Heart right ventricle (tissue), 16 donors: Measurements from ENCODE around the gene SPC24. TPM values are rescaled to one million over a fixed set of nuclear protein-coding genes. Genes with fewer than 3 reads are reported as not detected.
A peak's percentile ranks its signal among the peaks of the same experiment; 100 is the strongest.
"Not testable (repeated sequence)": the region's sequence is repeated elsewhere in the genome, so short reads cannot be mapped to it uniquely, and the experiment has no call there.

Experiments
- ATAC-seq, 8 donors: fragments of 200-7000 bp; cut with Tn5 transposase; one replicate each; pipeline ENCODE4 v1.9.1; 2020; ENCODE audit warnings: mild to moderate bottlenecking in 8 of 8, moderate library complexity in 8 of 8, moderate number of reproducible peaks in 1 of 8
- DNase-seq, 2 donors: peaks; one replicate each; pipeline ENCODE4 v3.0.0-alpha.2; 2020
- H3K27ac ChIP-seq, 10 donors: fragments of 200-600 bp; sonication (generic) in 2 of 10; one replicate each; pipeline versions ENCODE4 v1.5.0 to v1.8.0; 2020 to 2022; ENCODE audit warnings: mild to moderate bottlenecking in 3 of 10
- H3K27me3 ChIP-seq, 7 donors: fragments of 200-600 bp; one replicate each; pipeline ENCODE4 v1.8.0; 2021 to 2022; ENCODE audit warnings: mild to moderate bottlenecking in 2 of 7
- H3K36me3 ChIP-seq, 9 donors: fragments of 200-600 bp; sonication (generic) in 1 of 9; one replicate each; pipeline versions ENCODE4 v1.5.0 to v1.8.0; 2020 to 2022; ENCODE audit warnings: mild to moderate bottlenecking in 2 of 9
- H3K4me1 ChIP-seq, 9 donors: fragments of 200-600 bp; sonication (generic) in 1 of 9; one replicate each; pipeline versions ENCODE4 v1.5.0 to v1.8.0; 2020 to 2022; ENCODE audit warnings: mild to moderate bottlenecking in 4 of 9
- H3K4me3 ChIP-seq, 10 donors: fragments of 200-600 bp; sonication (generic) in 2 of 10; one replicate each; pipeline versions ENCODE4 v1.5.0 to v1.8.0; 2020 to 2022; ENCODE audit warnings: mild to moderate bottlenecking in 7 of 10, moderate library complexity in 2 of 10
- H3K9me3 ChIP-seq, 11 donors: fragments of 200-600 bp in 10 of 11; sonication (generic) in 2 of 11; one replicate each; pipeline versions ENCODE4 v1.5.0 to v1.8.0; 2013 to 2022; ENCODE audit warnings: mild to moderate bottlenecking in 2 of 11, control low read depth in 1 of 11, moderate library complexity in 1 of 11
- WGBS, 2 donors: extraction: QIAGEN DNeasy Blood & Tissue Kit; methylation state at CpG; one replicate each; pipeline ENCODE4 v1.1.7; 2013; ENCODE audit warnings: inconsistent platforms in 1 of 2; 5-methylcytosine and 5-hydroxymethylcytosine counted together
- intact Hi-C, 10 donors: fragments of 100-400 bp; cut with DNase I; formaldehyde crosslinking; loops; one replicate each; pipeline versions ENCODE4 v1.11.1 to v1.14.2; 2022
- polyA plus RNA-seq, 2 donors: library from polyadenylated mRNA; stranded (reverse); fragments of 200-250 nt; gene quantifications; one replicate each; pipeline ENCODE4 v1.2.3, GENCODE V29; 2013
- total RNA-seq, 10 donors: library from RNA; stranded (reverse); fragmentation: NEBNext Ultra II Directional in 3 of 10; extraction: Animal tissue kit (Norgen Biotek cat#: 25700) in 3 of 10; gene quantifications; one replicate each; pipeline versions ENCODE4 v1.2.1 to v1.2.4, GENCODE V29; 2021 to 2023
- TF ChIP-seq, protein P1 (sequence below), 9 donors: fragments of 200-600 bp; sonication (generic) in 2 of 9; IDR thresholded peaks; one replicate each; pipeline versions ENCODE4 v1.5.0 to v1.8.0; 2021 to 2022; ENCODE audit warnings: antibody characterized with exemption in 9 of 9, mild to moderate bottlenecking in 5 of 9, moderate library complexity in 1 of 9
- donor health status: Arrhythmogenic right ventricular cardiomyopathy.
- donor health status: ischemic (EF 13 %, LVEDD 7.1; RV severe dilation, severe dysfunction).
- donor health status: healthy with polysubstance abuse.
- donor health status: DM: no; HTN: yes; CAD: no.
- donor health status: DM: no; HTN: no; CAD: no.
- donor health status: ischemic (EF 25% LVEDD 6.9; RV normal size, moderate dysfunction).
- donor health status: ischemic (EF 25% LVEDD 5.7; RV mildly dilated, moderate dysfunction).
- donor health status: healthy.
- donor health status: DM: yes; HTN: yes; CAD: no.
- donor health status: Ischemic cardiomyopathy.
- donor health status: ischemic (EF 35%, LVEDD 5.7; RV mildly dilated, moderate dysfunction).
- donor health status: nonischemic (EF 11% LVEDD 7.7; RV severe dilation, severe dysfunction).
- donor health status: DM: yes; HTN: yes; CAD: no.
- donor health status: PGD.
- donor health status: ischemic (EF 29% LVEDD 5.4; RV normal size, mild dysfunction).
- donor health status: nonischemic (EF 23%, LVEDD 6.1; RV moderate dilation, normal function).

The SPC24 gene
- total and polyA plus RNA-seq, 12 donors, result 0.93 to 8.5 (median 3.2) TPM

- intact Hi-C loops, result loop anchor here in 4 of 10 donors (1.0 to 5.0 kb wide), 5 partner anchors 22 to 140 kb away; partner anchors contain the start of gene KANK2 (in 1 of the 4)
- peaks cover 0 to 6% (median 0%) of the 10 kb centered on the region in 11 donors for H3K9me3 ChIP-seq
- peak overlapping the region; percentile 93 to 100 (median 99) for H3K27ac ChIP-seq
- peak overlapping the region in 8 of 10 donors; percentile 15 to 43 (median 28) for H3K4me3 ChIP-seq
- peak; percentile 92 to 95 for DNase-seq
- 4% methylated on average over 22 of the region's 22 CpGs for WGBS, 2 donors
- TF ChIP-seq, protein P1, sequence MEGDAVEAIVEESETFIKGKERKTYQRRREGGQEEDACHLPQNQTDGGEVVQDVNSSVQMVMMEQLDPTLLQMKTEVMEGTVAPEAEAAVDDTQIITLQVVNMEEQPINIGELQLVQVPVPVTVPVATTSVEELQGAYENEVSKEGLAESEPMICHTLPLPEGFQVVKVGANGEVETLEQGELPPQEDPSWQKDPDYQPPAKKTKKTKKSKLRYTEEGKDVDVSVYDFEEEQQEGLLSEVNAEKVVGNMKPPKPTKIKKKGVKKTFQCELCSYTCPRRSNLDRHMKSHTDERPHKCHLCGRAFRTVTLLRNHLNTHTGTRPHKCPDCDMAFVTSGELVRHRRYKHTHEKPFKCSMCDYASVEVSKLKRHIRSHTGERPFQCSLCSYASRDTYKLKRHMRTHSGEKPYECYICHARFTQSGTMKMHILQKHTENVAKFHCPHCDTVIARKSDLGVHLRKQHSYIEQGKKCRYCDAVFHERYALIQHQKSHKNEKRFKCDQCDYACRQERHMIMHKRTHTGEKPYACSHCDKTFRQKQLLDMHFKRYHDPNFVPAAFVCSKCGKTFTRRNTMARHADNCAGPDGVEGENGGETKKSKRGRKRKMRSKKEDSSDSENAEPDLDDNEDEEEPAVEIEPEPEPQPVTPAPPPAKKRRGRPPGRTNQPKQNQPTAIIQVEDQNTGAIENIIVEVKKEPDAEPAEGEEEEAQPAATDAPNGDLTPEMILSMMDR (IDR thresholded peaks at IDR 0.05), result no peak
- peak; percentile 72 to 89 (median 85) for ATAC-seq
- H3K36me3 ChIP-seq, result peaks cover 0 to 13% (median 0%) of the 10 kb centered on the region in 9 donors
- H3K27me3 ChIP-seq, result no peaks in the 10 kb centered on the region
- peaks cover 35 to 65% (median 59%) of the 10 kb centered on the region in 9 donors for H3K4me1 ChIP-seq
These were observed 12.9 kb downstream of the SPC24 start for GRCh38 chr19:11142528-11143171.

DNA sequence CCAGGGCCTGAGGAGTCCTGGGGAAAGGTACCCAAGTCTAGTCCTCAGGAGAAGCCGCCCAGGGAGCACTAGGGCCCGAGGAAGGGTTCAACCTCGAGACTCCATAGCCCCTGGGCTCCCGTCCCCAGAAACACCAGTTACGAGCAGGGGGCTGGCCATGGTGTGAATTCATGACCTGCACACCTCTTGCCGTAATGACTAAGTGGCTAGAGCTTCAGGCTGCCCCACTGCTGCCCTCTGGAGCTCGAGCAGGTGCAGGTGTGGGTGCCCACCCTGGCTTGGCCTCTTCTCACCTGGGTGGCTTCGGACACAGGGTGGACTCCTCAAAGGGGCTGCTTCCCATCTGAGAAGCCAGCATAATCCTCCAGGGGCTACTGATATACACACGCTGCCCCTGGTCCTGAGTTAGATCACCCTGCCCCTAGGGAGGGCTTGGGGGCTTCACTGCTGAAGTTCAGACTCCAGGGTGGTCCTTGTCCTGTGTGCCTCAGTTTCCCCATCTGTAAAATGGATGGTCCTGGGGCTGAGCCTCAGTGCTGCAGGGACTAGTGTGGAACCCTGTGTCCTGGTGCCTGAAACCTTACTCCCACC lies 13.6 kb downstream of the SPC24 start:
- TF ChIP-seq, protein P1 (IDR thresholded peaks at IDR 0.05), result peak in 3 of 9 donors; percentile 33
- H3K4me3 ChIP-seq, result peak overlapping the region in 1 of 10 donors; percentile 43
- H3K36me3 ChIP-seq, result peaks cover 0 to 13% (median 0%) of the 10 kb centered on the region in 9 donors
- peak overlapping the region; percentile 93 to 100 (median 99) for H3K27ac ChIP-seq
- no peak for ATAC-seq
- H3K27me3 ChIP-seq, result no peaks in the 10 kb centered on the region
- intact Hi-C loops, result loop anchor here in 4 of 10 donors (1.0 to 5.0 kb wide), 5 partner anchors 23 to 140 kb away; partner anchors contain the start of gene KANK2 (in 1 of the 4)
- no peak for DNase-seq
- peaks cover 35 to 71% (median 63%) of the 10 kb centered on the region in 9 donors for H3K4me1 ChIP-seq
- peaks cover 0 to 6% (median 0%) of the 10 kb centered on the region in 11 donors for H3K9me3 ChIP-seq
- 53 to 62% methylated on average over 9 of the region's 9 CpGs for WGBS, 2 donors

DNA sequence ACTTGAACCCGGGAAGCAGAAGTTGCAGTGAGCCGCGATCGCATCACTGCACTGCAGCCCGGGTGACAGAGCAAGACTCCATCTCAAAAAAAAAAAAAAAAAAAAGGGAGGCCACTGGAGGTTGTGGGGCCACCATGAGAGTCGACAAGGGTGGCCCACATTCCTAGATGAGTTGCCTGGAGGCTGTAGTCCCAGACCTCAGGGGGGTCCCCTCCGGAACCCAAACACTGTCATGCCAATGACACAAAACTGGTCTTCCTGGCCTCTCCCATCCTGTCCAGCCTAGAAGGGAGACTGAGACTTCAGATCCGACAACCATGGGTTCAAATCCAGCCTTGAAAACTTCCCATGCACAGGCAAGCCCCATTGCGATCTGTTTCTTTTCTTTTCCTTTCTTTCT lies 14.7 kb downstream of the SPC24 start:
- intact Hi-C loops, result loop anchor here in 1 of 10 donors (5.0 kb wide), 1 partner anchor 141 kb away; no protein-coding TSS in a partner anchor
- H3K36me3 ChIP-seq, result peaks cover 0 to 9% (median 0%) of the 10 kb centered on the region in 9 donors
- ATAC-seq (no peak), DNase-seq (no peak)
- TF ChIP-seq, protein P1 (IDR thresholded peaks at IDR 0.05), result no peak
- WGBS, 2 donors, result 93 to 95% methylated on average over 9 of the region's 9 CpGs
- H3K27ac ChIP-seq, result peak overlapping the region in 6 of 10 donors; percentile 93 to 100 (median 98)
- H3K4me3 ChIP-seq, result no peak overlapping the region
- H3K4me1 ChIP-seq, result peaks cover 35 to 78% (median 63%) of the 10 kb centered on the region in 9 donors
- H3K27me3 ChIP-seq, result no peaks in the 10 kb centered on the region
- H3K9me3 ChIP-seq, result peaks cover 0 to 6% (median 0%) of the 10 kb centered on the region in 11 donors

- H3K9me3 ChIP-seq, DNase-seq, H3K36me3 ChIP-seq, ATAC-seq, H3K4me3 ChIP-seq, H3K27me3 ChIP-seq: not testable (repeated sequence)
- H3K4me1 ChIP-seq, result peaks cover 35 to 78% (median 63%) of the 10 kb centered on the region in 9 donors
- H3K27ac ChIP-seq, result peak overlapping the region in 9 of 10 donors; percentile 86 to 99 (median 95)
- 90 to 92% methylated on average over 10 of the region's 10 CpGs for WGBS, 2 donors
- intact Hi-C loops, result loop anchor here in 1 of 10 donors (5.0 kb wide), 1 partner anchor 142 kb away; no protein-coding TSS in a partner anchor
These were observed 15.5 kb downstream of the SPC24 start for GRCh38 chr19:11140023-11140538.
